Frontal cortex (tissue), 4 donors: ENCODE results near the gene EPHB6. TPM values are rescaled to one million over a fixed set of nuclear protein-coding genes. Genes with fewer than 3 reads are reported as not detected.

Experiments
- DNase-seq, 2 donors: peaks; one replicate each; pipeline ENCODE4 v3.0.0; 2012; ENCODE audit warnings: low spot score in 2 of 2
- FAIRE-seq: peaks from 2 replicates; lab custom pipeline; 2012; peaks lifted over from hg19 to GRCh38; lab: Jason Lieb, UNC
- total RNA-seq: library from RNA; depleted of rRNA; stranded (reverse); fragments of >200 nt; gene quantifications from one replicate; pipeline ENCODE4 v1.2.3, GENCODE V29; 2014
- donor health status: control.
- donor health status: control.
- donor health status: control.

EPHB6 gene
- total RNA-seq, 1 donor from 2014 or later: 29.3 TPM

DNA sequence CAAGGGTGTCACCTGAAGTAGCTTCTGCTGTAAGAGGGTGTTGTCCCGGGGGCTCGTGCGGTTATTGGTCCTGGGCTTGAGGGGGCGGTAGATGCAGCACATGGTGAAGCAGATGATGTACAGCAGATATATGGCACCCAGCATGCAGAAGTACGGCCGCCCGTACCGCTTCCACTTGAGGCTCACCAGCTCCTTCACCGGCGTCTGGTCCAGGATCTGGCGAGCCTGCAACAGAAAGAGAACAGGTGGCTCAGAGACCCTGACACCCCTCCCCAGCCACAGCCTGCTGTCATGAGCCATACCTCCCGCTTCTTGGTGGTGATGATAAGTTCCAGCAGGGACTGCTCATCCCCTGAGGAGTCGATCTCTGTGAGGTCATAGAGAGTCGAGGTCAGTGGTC is 20.6 kb downstream of the EPHB6 start:
- FAIRE-seq (no peak), DNase-seq (no peak)

DNA sequence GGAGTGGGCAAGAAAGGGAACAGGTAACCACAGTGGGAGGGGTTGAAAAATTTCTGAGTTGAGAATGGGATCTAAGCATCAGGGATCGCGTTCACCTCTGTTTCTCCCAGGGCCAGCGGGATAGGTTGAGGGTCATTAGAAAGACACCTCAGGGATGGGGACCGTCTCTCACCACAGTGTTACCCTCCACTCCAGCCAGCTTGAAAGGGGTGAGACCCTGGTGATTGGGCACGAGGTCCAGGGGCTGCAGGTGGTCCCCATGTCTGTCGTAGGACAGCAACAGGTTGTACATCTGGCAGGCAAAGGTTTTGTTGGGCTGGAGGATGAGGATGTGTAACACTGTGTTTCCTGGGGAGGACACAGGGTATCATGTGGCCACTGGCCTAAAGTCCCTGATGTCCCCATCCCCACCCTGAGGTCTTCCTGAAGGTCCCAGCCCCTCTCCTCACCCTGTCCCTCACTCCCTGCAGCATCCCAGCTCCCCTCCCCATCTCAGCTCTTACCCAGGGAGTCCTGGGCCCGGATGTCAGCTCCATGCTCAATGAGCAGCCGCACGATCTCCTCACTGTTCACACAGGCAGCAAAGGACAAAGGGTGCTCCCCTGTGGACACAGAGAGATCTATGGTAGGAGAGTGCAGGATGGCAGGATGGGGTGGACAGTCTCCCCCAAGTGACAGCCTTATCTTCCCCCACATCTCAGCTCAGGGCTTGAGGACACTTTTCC is 21.5 kb downstream of the EPHB6 start:
- DNase-seq (no peak), FAIRE-seq (no peak)

DNA sequence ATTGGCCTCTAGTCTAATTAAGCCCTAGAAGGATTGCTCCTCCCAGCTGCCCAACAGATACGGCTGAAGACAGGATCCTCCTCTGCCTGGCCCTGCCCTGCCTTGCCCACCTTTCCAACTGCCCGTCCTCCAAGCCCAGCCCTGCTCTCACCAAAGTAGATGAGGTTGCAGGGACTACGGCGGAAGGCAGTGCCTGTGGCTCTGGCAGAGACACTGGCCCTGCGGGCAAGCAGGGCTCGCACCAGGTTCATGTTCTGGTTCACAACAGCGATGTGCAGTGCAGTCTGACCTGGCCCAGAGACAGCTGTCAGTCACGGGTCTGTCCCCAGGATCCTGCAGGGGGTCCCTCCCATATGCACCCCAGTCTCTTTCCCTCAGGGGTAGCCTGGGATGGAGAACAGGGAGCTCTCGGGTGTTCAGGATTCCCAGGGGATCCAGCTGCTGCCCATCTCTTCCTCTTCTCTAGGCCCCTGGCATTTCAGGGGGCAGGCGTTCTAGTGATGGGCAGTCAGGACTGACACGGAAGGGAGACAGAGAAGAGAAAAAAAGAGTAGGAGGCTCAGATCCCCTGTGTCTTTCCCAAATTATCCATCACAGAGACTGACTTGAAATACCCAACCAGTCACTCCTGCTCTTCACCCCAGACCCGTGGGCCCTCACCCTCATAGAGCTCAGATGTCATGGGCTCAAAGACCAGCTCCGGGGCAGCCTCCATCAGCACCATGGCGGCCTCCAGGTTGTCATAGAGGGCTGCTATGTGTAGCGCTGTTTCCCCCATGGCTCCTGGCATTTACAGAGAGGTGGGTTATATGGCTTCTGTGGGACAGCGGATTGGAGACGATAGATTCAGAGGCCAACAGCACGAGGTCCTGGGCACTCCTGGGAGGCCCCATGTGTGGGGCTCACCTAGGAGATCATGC is 22.4 kb downstream of the EPHB6 start:
- FAIRE-seq: no peak
- no peak for DNase-seq

DNA sequence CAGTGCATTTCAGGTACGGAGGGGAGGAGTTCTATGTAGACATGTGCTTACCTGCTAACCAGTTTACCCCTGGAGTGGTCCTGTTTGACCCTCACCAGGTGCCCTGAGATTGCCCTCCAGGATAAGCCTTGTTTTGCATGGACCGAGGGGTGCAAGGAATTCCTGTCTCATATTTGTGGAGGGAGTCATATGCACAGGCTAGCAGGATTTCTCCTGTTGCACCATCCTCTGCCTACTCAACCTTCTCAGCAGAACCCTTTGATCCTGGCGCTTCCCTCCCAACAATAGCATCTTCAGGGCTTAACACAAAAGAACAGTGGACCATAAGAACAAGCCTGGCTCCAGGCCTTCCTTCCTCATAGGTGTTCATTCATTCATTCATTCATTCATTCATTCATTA is 23.4 kb downstream of the EPHB6 start:
- DNase-seq (no peak), FAIRE-seq (no peak)

DNA sequence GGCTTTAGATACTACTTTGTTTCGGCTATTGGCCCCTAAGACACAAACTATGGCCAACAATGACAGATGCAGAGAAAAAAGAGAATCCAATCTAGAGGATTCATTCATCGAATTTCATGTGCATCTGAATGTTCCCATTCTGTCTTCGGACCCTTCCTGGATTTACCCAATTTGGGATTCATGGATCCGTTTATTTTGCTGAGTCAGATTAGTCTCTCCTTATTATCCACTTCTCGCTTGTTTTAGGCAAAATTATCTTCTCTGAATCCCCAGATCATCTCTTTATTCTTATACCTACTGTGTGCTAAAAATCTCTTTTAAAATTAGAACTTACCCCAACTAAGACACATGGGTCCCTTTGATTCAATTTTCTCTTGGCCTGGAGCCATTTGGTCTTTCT is 24.2 kb downstream of the EPHB6 start:
- DNase-seq (no peak), FAIRE-seq (no peak)

DNA sequence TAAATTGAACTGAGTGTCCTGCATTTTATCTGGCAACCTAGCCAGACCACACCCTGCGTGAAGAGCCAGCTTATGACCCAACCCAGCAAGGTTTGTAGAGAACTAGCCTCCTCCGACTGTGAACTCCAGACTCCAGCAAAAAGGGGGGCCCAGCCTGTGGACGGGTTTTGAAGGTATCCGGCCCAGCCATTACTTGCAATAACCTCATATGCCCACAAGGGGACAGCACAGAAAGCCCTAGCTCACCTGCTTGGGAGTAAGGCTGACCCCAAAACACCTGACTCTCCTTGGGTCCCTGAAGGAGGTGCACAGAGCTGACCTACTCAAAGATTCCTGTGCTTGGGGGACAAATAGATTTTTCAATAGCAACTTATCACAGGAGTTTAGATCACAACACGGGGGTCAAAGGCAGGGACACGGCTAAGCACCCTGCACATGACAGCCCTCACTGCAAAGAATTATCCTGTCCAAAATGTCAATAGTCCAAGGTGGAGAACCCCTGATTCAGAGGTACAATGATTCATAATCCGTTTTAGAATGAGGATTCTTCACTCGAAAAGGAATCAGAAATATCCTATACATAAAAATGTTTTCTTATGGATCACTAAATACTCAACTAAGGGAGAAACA is 26.1 kb downstream of the EPHB6 start:
- FAIRE-seq (no peak), DNase-seq (no peak)

DNA sequence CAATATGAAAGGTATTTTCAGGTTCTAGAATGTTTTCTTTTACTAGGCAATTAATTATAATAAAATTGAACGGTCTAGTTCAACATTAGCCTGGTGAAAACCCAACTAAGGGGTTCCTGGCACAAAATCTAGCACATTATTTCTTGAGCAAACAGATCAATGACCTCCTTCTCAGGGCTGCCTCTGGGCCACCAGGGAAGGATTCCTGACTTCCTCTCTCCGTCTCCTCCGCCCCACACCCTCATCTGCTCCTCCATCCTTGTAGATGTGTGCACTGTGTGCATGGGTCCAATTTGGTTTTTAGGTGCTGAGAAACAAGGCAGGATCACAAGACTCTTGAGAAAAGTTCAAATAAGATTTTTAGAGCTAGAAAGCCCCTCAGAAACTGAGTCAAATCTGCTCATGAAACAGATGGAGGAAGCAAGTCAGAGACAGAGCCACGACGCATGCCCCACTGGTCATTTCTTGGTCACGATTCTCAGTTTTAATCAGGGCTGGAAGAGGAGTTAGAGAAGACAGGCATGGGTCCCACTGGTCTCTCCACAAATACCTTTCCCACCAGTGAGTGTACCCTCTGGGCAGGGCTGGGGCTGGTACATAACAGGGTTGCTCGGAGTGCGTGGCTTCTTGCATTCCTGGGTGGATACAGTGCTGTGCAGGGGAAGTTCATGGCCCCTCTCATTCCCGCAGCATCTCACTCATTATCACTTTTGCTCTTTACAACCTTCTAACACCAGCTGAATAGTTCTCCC is 26.9 kb downstream of the EPHB6 start:
- no peak for FAIRE-seq
- no peak for DNase-seq

DNA sequence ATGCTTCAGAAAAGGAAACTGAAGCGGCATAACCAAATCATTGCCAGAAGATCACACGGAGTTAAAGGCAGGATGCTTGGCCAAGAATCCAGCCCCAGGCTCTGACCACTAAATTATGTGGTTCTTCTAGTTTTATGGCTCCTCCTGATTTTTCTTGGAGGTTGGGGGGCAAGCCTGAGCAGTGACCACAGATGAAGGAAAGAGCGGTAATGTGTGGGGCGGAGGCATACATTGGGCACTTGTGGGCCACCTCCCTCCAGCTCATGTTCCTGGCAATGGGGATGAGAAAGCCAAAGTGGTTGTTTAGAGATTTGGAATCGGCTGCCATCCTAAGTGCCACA is 27.4 kb downstream of the EPHB6 start:
- no peak for DNase-seq

DNA sequence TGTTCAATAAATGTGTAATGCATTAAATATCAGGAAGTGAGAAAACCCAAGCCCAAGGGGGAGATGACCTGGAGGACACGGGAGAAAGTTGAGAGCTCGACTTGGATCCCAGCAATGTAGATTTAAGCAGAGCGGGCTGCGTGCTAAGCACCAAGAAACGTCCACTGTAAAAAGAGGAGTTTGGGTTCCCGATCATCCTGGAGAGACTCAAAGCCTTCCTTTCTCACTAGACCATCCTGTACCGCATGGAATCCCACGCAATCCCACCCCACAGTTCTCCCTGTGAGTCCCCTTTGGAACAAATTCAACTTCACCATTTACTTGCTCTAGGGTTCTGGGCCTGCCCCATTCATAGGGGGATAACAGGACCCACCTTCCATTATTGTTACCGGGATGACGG is 28.3 kb downstream of the EPHB6 start:
- FAIRE-seq (no peak), DNase-seq (no peak)

More for the DNA sequence above, 27.4 kb downstream of the EPHB6 start:
- FAIRE-seq: no peak

DNA sequence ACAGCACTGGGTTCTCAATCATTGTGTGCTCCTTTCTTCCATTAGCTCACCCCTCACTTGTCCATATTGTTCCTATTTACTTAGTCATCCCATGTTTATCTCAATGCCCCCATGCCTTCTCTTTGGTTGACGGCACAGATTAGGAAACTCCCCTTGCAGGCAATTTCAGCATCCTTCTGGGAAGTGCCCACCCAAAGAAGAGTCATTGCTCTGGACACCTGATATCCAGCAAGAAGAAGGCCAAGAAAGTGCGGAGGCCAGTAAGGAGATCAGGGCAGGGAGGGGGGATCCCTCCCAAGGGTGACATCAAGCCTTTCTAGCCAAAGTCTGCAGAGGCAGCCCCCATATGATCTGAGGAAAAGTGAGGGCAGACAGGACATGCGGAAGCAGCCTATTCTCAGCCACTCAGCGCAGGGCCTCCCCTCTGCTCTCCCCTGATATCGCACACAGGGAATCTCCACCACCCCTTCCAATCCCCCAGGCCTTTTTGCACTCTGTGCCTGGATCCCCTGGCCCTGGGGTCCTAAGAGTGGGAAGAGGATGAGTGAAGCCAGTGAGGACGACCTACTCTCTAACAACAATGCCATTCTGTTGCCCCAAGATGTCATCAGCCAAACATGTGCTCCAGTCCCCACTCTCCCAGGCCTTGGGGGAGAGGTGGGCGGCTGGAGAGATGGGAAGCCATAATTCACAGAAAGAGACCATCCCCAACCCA is 28.9 kb downstream of the EPHB6 start:
- FAIRE-seq (no peak), DNase-seq (no peak)

DNA sequence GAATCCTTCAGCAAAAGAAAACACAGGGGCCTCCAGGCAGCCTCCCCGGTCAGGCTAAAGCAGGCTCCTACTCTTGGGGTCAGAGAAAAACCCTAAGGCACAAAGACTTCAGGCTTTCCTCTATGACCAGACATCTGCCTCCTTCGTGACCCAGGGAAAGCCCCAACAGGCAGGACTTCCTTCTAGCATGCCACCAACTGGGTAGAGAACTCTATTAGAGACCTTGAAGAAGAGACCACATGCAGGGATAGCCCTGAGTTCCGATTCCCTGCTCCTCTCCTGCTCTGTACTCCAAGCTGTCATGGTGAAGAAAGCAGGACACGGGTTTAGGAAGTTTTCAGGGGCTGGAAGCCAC is 29.4 kb downstream of the EPHB6 start:
- FAIRE-seq (no peak), DNase-seq (no peak)

DNA sequence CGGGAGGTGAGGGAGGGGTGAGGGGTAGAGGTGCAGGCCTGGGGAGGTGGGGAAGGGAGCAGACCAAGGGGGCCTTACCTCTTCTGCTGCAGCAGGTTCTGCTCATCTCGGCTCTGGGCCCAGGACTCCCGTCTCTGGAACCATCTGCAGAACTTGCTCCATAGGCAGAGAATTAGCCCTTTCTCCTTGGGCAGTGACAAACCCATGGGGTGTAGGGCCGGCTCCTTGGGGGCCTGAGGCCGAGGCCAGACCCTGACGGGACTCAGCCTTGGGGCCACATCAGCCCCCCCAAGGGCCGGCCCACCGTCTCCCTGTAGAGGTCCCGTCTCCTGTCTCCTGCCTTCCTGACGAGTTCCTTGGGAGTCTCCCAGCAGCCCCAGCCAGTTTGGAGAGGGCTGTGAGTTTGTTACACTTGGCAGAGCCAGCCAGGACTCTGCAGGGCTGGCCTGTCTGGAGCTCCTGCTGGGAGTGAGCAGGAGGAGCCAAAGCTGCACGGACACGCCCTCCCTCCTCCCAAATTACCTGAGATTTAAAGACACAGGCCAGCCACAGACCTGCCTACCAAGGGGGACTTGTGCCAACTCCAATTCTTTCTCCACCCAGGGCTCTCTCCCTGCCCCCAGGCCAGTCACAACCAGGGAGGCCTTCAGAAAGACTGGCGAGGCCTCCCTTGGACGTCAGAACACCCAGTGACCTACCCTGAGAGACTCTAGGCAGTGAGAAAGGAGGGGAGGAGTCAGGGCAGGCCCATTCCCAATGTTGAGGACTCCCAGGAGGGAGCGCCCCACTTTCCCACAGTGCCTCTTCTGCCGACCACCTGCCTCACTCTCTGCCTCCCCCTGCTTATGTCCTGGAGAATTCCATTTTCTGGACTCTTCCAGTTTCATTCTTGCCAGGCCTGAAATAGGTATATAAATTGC is 30.7 kb downstream of the EPHB6 start, which contains the start of gene TRPV6:
Gene TRPV6, minus strand, starts transcription at position 435 of the 920 bp plus-strand sequence.
- FAIRE-seq (no peak), DNase-seq (no peak)

DNA sequence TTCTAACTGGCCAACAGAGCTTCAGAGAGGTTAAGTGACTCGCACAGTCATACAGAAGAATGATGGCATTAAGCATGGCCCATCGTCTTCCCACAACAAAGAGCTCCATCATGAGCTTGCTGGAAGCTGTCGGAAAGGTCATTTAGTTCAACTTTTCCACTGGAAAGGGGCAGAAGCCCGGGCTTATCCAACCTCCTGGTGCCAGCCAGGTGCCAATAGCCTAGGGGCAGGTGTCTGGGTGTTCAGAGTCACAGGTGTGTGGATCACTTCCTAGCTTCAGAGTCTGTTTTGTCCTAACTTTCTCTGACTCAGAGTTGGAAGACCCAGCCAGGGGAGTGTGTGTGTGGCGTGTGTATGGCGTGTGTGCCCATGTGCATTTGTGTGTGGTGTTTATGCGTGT is 32.0 kb downstream of the EPHB6 start:
- DNase-seq (no peak), FAIRE-seq (no peak)

DNA sequence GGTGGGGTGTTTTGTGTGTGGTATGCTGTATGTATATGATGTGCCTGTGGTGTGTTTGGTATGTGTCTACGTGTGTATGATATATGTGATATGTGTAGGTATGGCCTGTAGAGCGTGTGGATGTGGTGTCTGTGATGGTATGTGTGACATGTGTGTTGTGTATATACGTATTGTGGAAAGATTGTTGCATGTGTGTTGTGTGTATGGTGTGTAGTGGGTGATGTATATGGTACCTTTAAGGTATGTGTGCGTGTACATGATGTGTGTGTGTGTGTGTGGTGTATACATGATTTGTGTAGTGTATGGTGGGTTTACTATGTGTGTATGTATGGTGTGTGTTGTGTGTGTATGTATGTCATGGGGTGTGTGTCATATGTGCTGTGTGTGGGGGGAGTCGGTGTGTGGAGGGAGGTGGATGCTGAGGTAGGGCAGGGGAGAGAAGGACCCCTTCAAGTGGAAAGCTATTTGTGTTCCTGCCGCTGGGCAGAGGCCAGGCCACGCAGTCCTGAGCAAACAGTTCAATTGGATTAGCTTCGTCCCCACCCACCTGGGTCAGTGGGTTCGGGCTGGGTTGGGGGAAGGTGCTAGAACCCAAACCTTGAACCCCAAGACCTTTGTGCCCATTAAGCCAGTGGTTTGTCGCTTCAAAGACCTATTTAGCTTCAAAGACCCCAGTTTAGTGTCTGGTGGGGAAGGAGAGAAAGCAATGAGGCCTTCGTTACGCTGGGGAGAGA is 32.6 kb downstream of the EPHB6 start:
- DNase-seq (no peak), FAIRE-seq (no peak)

DNA sequence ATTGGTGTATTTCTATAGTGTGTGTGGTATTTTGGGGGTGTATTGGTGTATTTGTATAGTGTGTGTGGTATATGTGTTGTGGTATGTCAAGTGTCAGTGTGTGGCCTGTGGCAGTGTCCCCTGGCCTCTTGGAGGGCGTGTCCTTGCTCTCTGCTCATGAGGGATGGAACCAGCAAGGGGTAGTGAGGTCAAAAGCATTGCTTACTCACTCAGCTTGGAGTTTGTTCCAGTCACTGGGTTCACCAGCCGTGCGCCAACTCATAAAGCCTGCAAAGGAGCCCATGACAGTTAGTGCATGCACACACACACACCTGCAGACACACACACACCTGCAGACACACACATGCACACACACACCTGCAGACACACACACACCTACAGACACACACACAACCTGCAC is 34.9 kb downstream of the EPHB6 start:
- FAIRE-seq (no peak), DNase-seq (no peak)

DNA sequence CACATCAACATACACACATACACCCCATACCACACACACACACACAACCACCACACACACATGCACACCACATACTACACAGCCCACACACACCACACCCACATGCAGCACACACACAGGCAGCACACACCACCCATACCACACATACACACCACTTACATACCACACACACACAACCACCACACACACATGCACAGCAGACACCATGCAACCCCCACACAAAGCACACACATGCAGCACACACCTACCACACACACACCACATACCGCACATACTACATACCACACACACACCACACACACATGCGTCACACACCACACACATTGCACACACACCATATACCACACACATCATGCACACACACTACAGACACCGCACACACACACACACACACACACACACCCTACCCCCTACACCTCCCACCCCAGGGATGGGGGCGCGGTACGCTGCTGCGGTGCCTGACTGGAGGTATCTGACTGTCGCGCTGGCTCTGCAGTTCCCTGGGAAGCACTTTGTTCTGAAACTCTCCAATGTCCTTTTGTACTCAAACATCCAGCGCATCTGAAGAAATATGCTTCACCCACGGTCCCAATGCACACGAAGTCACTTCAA is 36.1 kb downstream of the EPHB6 start:
- FAIRE-seq: no peak
- no peak for DNase-seq

DNA sequence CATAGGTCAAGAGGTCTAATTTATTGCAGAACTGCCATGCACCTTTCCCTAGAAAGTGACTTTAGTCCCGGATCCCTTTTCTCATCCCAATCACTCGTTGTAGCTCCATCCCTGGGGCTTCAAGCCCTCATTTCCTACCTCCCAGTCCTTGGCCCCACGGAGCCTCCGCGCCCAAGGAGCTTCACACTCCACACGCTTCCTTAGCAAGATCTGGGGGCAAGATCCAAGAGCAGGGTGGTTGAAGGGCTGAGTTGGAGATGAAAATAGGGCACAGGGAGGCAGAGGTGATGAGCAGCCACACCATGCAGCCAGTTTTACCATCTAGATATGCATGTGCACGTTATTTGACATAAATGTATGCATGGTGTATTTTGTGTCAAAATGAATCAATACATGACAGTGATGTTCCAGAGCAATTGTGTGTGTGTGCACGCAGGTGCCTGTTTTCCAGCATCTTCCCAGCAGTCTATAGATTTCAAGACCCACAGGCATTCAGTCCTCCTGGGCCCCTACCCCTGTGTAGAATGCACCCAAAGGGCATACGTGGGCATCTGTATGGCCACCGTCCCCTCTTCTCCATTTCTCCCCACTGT is 36.7 kb downstream of the EPHB6 start:
- DNase-seq (no peak), FAIRE-seq (no peak)
